RWPE2 (cell line): ENCODE measurements around the gene LRBA.
A peak's percentile ranks its signal among the peaks of the same experiment; 100 is the strongest.

Experiments
- ATAC-seq: fragments of 200-7000 bp; cut with Tn5 transposase; 3 replicates; pipeline ENCODE4 v1.9.1; 2021; ENCODE audit warnings: low read depth
- DNase-seq: peaks from one replicate; pipeline ENCODE4 v3.0.0-alpha.2; 2020; ENCODE audit warnings: low spot score
- H3K27ac ChIP-seq: fragments of 450-650 bp; 2 replicates; pipeline ENCODE4 v1.5.1; 2017; ENCODE audit warnings: mild to moderate bottlenecking; ENCODE audit not compliant: poor library complexity, severe bottlenecking
- H3K27me3 ChIP-seq: fragments of 250-450 bp; sonication (Bioruptor Pico); 2 replicates; pipeline ENCODE4 v1.5.1; 2021; ENCODE audit warnings: mild to moderate bottlenecking, moderate library complexity; ENCODE audit not compliant: insufficient read depth, poor library complexity, severe bottlenecking
- H3K36me3 ChIP-seq: fragments of 250-450 bp; sonication (Bioruptor Pico); 2 replicates; pipeline ENCODE4 v1.5.1; 2020; ENCODE audit warnings: low read depth, mild to moderate bottlenecking, moderate library complexity
- H3K4me1 ChIP-seq: fragments of 250-450 bp; sonication (Bioruptor Pico); 2 replicates; pipeline ENCODE4 v1.5.1; 2021; ENCODE audit warnings: mild to moderate bottlenecking, moderate library complexity; ENCODE audit not compliant: insufficient read depth, poor library complexity, severe bottlenecking
- H3K4me3 ChIP-seq: fragments of 250-450 bp; sonication (Bioruptor Pico); 2 replicates; pipeline ENCODE4 v1.5.1; 2021; ENCODE audit warnings: mild to moderate bottlenecking, moderate library complexity; ENCODE audit not compliant: severe bottlenecking
- H3K9me3 ChIP-seq: fragments of 250-450 bp; sonication (Bioruptor Pico); 2 replicates; pipeline ENCODE4 v1.5.1; 2021; ENCODE audit warnings: mild to moderate bottlenecking, moderate library complexity; ENCODE audit not compliant: severe bottlenecking
- CTCF ChIP-seq: fragments of 450-650 bp; IDR thresholded peaks from one replicate; pipeline ENCODE4 v1.5.1; 2017; ENCODE audit warnings: mild to moderate bottlenecking, moderate library complexity; ENCODE audit not compliant: poor library complexity, severe bottlenecking

LRBA gene

GRCh38 chr4:150355858-150356455, 659.1 kb downstream of the LRBA start:
- DNase-seq = no peak
- no peak overlapping the region for H3K27ac ChIP-seq
- no peak overlapping the region for H3K4me3 ChIP-seq
- no peaks in the 10 kb centered on the region for H3K4me1 ChIP-seq
- no peak for TF ChIP-seq CTCF
- no peaks in the 10 kb centered on the region for H3K9me3 ChIP-seq
- no peaks in the 10 kb centered on the region for H3K36me3 ChIP-seq
- no peak for ATAC-seq
- no peaks in the 10 kb centered on the region for H3K27me3 ChIP-seq

- no peak for ATAC-seq
- Histone ChIP-seq H3K27ac (no peak overlapping the region), H3K36me3 (no peaks in the 10 kb centered on the region), H3K27me3 (no peaks in the 10 kb centered on the region), H3K4me1 (no peaks in the 10 kb centered on the region), H3K9me3 (no peaks in the 10 kb centered on the region), H3K4me3 (no peak overlapping the region)
- no peak for DNase-seq
- no peak for TF ChIP-seq CTCF
Measured at GRCh38 chr4:150355418-150355817, 659.7 kb downstream of the LRBA start.

GRCh38 chr4:150354214-150354796, 660.8 kb downstream of the LRBA start:
- Histone ChIP-seq H3K36me3 (no peaks in the 10 kb centered on the region), H3K27ac (no peak overlapping the region), H3K4me3 (no peak overlapping the region), H3K27me3 (no peaks in the 10 kb centered on the region), H3K9me3 (no peaks in the 10 kb centered on the region), H3K4me1 (no peaks in the 10 kb centered on the region)
- DNase-seq (no peak), ATAC-seq (no peak)
- no peak for TF ChIP-seq CTCF

- TF ChIP-seq CTCF = no peak
- Histone ChIP-seq H3K36me3 (no peaks in the 10 kb centered on the region), H3K4me1 (peaks cover 11% of the 10 kb centered on the region), H3K27ac (no peak overlapping the region), H3K27me3 (no peaks in the 10 kb centered on the region), H3K4me3 (no peak overlapping the region), H3K9me3 (no peaks in the 10 kb centered on the region)
- DNase-seq (no peak), ATAC-seq (peak; percentile 70)
Measured at GRCh38 chr4:150348079-150348478, 667.0 kb downstream of the LRBA start.

- DNase-seq (no peak), ATAC-seq (no peak)
- TF ChIP-seq CTCF = no peak
- Histone ChIP-seq H3K4me1 (peaks cover 11% of the 10 kb centered on the region), H3K4me3 (no peak overlapping the region), H3K36me3 (no peaks in the 10 kb centered on the region), H3K27me3 (no peaks in the 10 kb centered on the region), H3K27ac (no peak overlapping the region), H3K9me3 (no peaks in the 10 kb centered on the region)
Measured at GRCh38 chr4:150345207-150345744, 669.8 kb downstream of the LRBA start.
